B cell (primary cell): ENCODE data around the gene ABCA2. TPM values are rescaled to one million over a fixed set of nuclear protein-coding genes. Genes with fewer than 3 reads are reported as not detected.

Experiments
- ATAC-seq: fragments of 200-7000 bp; cut with Tn5 transposase; one replicate; pipeline ENCODE4 v1.10.0; 2021; ENCODE audit warnings: low read depth, mild to moderate bottlenecking, moderate number of reproducible peaks, moderate library complexity
- CTCF ChIA-PET: fragments of 350-600 bp; sonication (Branson Sonifier 250); formaldehyde crosslinking; loops from one replicate; lab custom pipeline; 2021; ENCODE audit warnings: antibody characterized with exemption, inconsistent platforms; lab: Charles Lee
- POLR2A ChIA-PET: fragments of 350-600 bp; sonication (Branson Sonifier 250); formaldehyde crosslinking; loops from one replicate; lab custom pipeline; 2021; ENCODE audit warnings: antibody characterized with exemption; lab: Charles Lee
- DNase-seq: peaks from one replicate; pipeline ENCODE4 v3.0.0; 2013
- H2AFZ ChIP-seq: 2 replicates; pipeline ENCODE4 v1.6.1; 2012; ENCODE audit warnings: mild to moderate bottlenecking, low read depth, low read length; ENCODE audit not compliant: insufficient read depth, poor library complexity, severe bottlenecking
- H3K27ac ChIP-seq, 2 donors: 1 replicate in 1 of 2; 2 replicates in 1 of 2; pipeline ENCODE4 v1.5.1; 2012 to 2013; ENCODE audit warnings: low read length in 2 of 2, mild to moderate bottlenecking in 2 of 2, moderate library complexity in 1 of 2
- H3K27me3 ChIP-seq, 4 experiments: fragments of 200-600 bp in 1 of 4; sonication (generic) in 1 of 4; replicated peaks in 1 of 4; 1 replicate in 2 of 4; 2 replicates in 2 of 4; pipeline versions ENCODE4 v1.6.1 to v1.7.0; 2013 to 2016; ENCODE audit warnings: low read length in 3 of 4, mild to moderate bottlenecking in 2 of 4, mixed read lengths in 1 of 4, moderate library complexity in 1 of 4; ENCODE audit not compliant: insufficient read depth in 4 of 4, control insufficient read depth in 3 of 4; ENCODE audit errors: control extremely low read depth in 1 of 4
- H3K36me3 ChIP-seq, 2 experiments: replicated peaks in 1 of 2; 1 replicate in 1 of 2; 2 replicates in 1 of 2; pipeline versions ENCODE4 v1.6.1 to v1.7.1; 2013; ENCODE audit warnings: low read length in 1 of 2; ENCODE audit not compliant: insufficient read depth in 2 of 2, control insufficient read depth in 1 of 2; ENCODE audit errors: control extremely low read depth in 1 of 2, extremely low read depth in 1 of 2
- H3K4me1 ChIP-seq, 2 donors: fragments of 200-600 bp in 1 of 2; sonication (generic) in 1 of 2; 1 replicate in 1 of 2; 2 replicates in 1 of 2; pipeline versions ENCODE4 v1.5.1 to v1.6.1; 2013 to 2017; ENCODE audit warnings: low read length in 2 of 2; ENCODE audit not compliant: control insufficient read depth in 2 of 2, insufficient read depth in 2 of 2
- H3K4me2 ChIP-seq: replicated peaks from 2 replicates; pipeline ENCODE3; 2012; ENCODE audit warnings: mild to moderate bottlenecking, low read depth, low read length; ENCODE audit not compliant: poor library complexity, severe bottlenecking
- H3K4me3 ChIP-seq, 5 experiments: fragments of 200-600 bp in 1 of 5; sonication (generic) in 1 of 5; 1 replicate in 3 of 5; 2 replicates in 2 of 5; pipeline versions ENCODE4 v1.5.1 to v1.7.0; 2011 to 2016; ENCODE audit warnings: low read length in 4 of 5, mild to moderate bottlenecking in 4 of 5, low read depth in 2 of 5, control low read depth in 1 of 5, moderate library complexity in 1 of 5; ENCODE audit not compliant: insufficient read depth in 1 of 5; ENCODE audit errors: control extremely low read depth in 1 of 5, extremely low read depth in 1 of 5
- H3K79me2 ChIP-seq: fragments of 200-600 bp; sonication (generic); one replicate; pipeline ENCODE4 v1.6.0; 2016; ENCODE audit warnings: low read length; ENCODE audit not compliant: control insufficient read depth, insufficient read depth
- H3K9ac ChIP-seq: fragments of 200-600 bp; sonication (generic); 2 replicates; pipeline ENCODE4 v1.6.1; 2017; ENCODE audit warnings: mild to moderate bottlenecking, low read length, moderate library complexity
- H3K9me3 ChIP-seq, 3 donors: one replicate each; pipeline versions ENCODE4 v1.6.1 to v1.7.1; 2013; ENCODE audit warnings: low read length in 2 of 3; ENCODE audit not compliant: control insufficient read depth in 2 of 3, insufficient read depth in 1 of 3; ENCODE audit errors: control extremely low read depth in 1 of 3
- H4K20me1 ChIP-seq: 2 replicates; pipeline ENCODE4 v1.6.0; 2012; ENCODE audit warnings: mild to moderate bottlenecking, low read length; ENCODE audit not compliant: insufficient read depth, control insufficient read depth, poor library complexity, severe bottlenecking
- H3K27ac Mint-ChIP-seq: one replicate; pipeline ENCODE4 v1.8.0; 2021; ENCODE audit warnings: mixed read lengths
- H3K27me3 Mint-ChIP-seq: one replicate; pipeline ENCODE4 v1.8.0; 2021; ENCODE audit warnings: mixed read lengths
- H3K4me1 Mint-ChIP-seq: one replicate; pipeline ENCODE4 v1.8.0; 2021; ENCODE audit warnings: mixed read lengths
- H3K4me3 Mint-ChIP-seq: one replicate; pipeline ENCODE4 v1.8.0; 2021; ENCODE audit warnings: mixed read lengths
- H3K9me3 Mint-ChIP-seq: one replicate; pipeline ENCODE4 v1.8.0; 2022; ENCODE audit warnings: mixed read lengths; ENCODE audit not compliant: insufficient read depth
- EZH2 ChIP-seq: IDR thresholded peaks from 2 replicates; pipeline ENCODE4 v1.6.1; 2012; ENCODE audit warnings: borderline replicate concordance, low read depth, mild to moderate bottlenecking, moderate library complexity, low read length; ENCODE audit not compliant: insufficient read depth, poor library complexity, severe bottlenecking
- WGBS: methylation state at CpG from one replicate; pipeline ENCODE4 v1.1.5; 2013; ENCODE audit warnings: missing lambda C conversion rate; ENCODE audit not compliant: insufficient coverage; 5-methylcytosine and 5-hydroxymethylcytosine counted together
- intact Hi-C: fragments of 100-400 bp; cut with micrococcal nuclease; formaldehyde crosslinking; loops from one replicate; pipeline ENCODE4 v1.10.0; 2022
- polyA plus RNA-seq: library from polyadenylated mRNA; depleted of rRNA; stranded (reverse); fragments of >200 nt; gene quantifications from 2 replicates; pipeline ENCODE4 v1.2.3, GENCODE V29; 2012
- total RNA-seq, 2 donors: library from RNA; stranded (reverse); fragments of 120-200 nt in 1 of 2; gene quantifications; 1 replicate in 1 of 2; 2 replicates in 1 of 2; pipeline versions ENCODE4 v1.2.3 to v1.2.4, GENCODE V29; 2013 to 2022
- TF ChIP-seq, protein P1 (sequence below): fragments of 200-600 bp; IDR thresholded peaks from one replicate; pipeline ENCODE4 v1.8.0; 2022; ENCODE audit warnings: antibody characterized with exemption, mild to moderate bottlenecking

ABCA2 gene
- total and polyA plus RNA-seq, 2 donors (not counting 1 experiment from before 2014, with no cell fraction given) = 30.7 to 61.1 TPM

DNA sequence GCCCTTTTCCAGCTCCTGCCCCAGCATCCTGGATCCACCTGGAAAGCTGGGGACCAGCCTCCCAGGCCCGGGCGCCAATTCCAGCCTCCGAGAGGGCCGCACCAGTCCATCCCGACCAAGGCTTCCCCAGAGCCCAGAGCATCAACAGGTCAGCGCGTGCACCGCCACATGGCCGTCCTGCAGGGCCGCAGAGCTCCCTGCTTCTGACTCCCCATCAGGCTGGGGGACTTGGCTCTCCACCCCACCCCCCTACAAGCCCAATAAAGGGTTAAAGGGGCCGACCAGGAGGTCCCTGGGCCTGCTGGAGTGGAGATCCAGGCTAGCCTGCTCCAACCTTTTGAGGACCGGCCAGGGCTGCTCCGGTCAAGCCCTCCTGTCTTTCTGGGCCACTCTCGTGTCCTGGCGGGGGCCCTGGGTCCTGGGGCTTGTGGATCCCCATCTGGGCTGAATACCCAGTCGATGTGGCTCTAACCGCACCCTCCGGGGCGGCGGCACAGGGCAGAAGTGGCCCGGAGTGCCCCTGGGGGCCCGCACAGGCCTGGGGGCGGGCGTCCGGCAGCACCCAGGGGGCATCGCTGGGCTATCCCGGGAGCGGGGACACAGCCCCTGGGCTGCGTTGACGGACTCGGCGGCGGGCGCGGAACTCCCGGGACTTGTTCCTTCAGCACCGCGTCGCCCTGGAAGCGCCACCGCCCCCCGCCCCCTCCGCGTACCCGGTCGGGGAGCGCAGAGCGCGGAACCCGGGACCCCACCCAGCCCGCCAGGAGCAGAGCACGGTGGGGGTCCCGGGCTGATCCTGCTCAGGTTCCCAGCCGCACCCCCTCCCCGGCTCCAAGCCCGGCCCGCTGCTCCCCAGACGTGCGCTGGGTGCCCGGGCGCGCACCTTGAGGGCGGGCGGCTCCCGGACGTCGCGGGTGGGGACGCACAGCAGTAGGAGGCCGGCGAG is 25.2 kb upstream of the ABCA2 start:
- 11% methylated on average over 70 of the region's 71 CpGs for WGBS
- intact Hi-C loops = no loop called here
- DNase-seq = peak; percentile 46
- no peak for ATAC-seq
- TF ChIP-seq EZH2 = peak; percentile 64
- TF ChIP-seq, protein P1, sequence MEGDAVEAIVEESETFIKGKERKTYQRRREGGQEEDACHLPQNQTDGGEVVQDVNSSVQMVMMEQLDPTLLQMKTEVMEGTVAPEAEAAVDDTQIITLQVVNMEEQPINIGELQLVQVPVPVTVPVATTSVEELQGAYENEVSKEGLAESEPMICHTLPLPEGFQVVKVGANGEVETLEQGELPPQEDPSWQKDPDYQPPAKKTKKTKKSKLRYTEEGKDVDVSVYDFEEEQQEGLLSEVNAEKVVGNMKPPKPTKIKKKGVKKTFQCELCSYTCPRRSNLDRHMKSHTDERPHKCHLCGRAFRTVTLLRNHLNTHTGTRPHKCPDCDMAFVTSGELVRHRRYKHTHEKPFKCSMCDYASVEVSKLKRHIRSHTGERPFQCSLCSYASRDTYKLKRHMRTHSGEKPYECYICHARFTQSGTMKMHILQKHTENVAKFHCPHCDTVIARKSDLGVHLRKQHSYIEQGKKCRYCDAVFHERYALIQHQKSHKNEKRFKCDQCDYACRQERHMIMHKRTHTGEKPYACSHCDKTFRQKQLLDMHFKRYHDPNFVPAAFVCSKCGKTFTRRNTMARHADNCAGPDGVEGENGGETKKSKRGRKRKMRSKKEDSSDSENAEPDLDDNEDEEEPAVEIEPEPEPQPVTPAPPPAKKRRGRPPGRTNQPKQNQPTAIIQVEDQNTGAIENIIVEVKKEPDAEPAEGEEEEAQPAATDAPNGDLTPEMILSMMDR = no peak
- H3K36me3 ChIP-seq = no peaks in the 10 kb centered on the region
- peak overlapping the region; percentile 58 for H2AFZ ChIP-seq
- peaks cover 4% of the 10 kb centered on the region for H3K4me1 Mint-ChIP-seq
- peaks cover 13% of the 10 kb centered on the region for H3K27me3 Mint-ChIP-seq
- no peaks in the 10 kb centered on the region for H3K9me3 Mint-ChIP-seq
- peaks cover 0 to 20% (median 0%) of the 10 kb centered on the region in 3 donors for H3K9me3 ChIP-seq
- H3K27ac Mint-ChIP-seq = no peak overlapping the region
- ChIA-PET CTCF (interaction anchor here (0.8 to 1.5 kb wide), 4 partner anchors 8 to 17 kb away, joined by 3 to 6 read pairs (median 4); no protein-coding TSS in a partner anchor), POLR2A (interaction anchor here (0.8 to 1.0 kb wide), 2 partner anchors 24 to 189 kb away, joined by 3 to 4 read pairs; no protein-coding TSS in a partner anchor)
- H3K79me2 ChIP-seq = no peaks in the 10 kb centered on the region
- H3K4me2 ChIP-seq = peak overlapping the region; percentile 94
- peak overlapping the region in 3 of 5 experiments; percentile 30 to 44 (median 41) for H3K4me3 ChIP-seq
- no peak overlapping the region for H3K27ac ChIP-seq
- H3K4me1 ChIP-seq = peaks cover 14 to 15% of the 10 kb centered on the region in 2 donors
- H3K4me3 Mint-ChIP-seq = peak overlapping the region; percentile 13
- H3K27me3 ChIP-seq = peaks cover 0 to 59% (median 32%) of the 10 kb centered on the region in 4 experiments
- H3K9ac ChIP-seq = peak overlapping the region; percentile 42
- H4K20me1 ChIP-seq = no peaks in the 10 kb centered on the region
